Activated CD4-positive, alpha-beta T cell treated with anti-CD3 and anti-CD28 coated beads, Interleukin-2, amount 10 ng/mL, durations not matched to agents 24 days and 14 days (primary cell): Measurements from ENCODE around the gene MSI2. TPM values are rescaled to one million over a fixed set of nuclear protein-coding genes. Genes with fewer than 3 reads are reported as not detected.
A peak's percentile ranks its signal among the peaks of the same experiment; 100 is the strongest.

ENCODE experiments used
- DNase-seq: peaks from one replicate; pipeline ENCODE4 v3.0.0; 2022
- H3K27ac Mint-ChIP-seq: one replicate; pipeline ENCODE4 v1.8.0; 2022; ENCODE audit warnings: mild to moderate bottlenecking, mixed read lengths
- H3K27me3 Mint-ChIP-seq: one replicate; pipeline ENCODE4 v1.8.0; 2022; ENCODE audit warnings: mixed read lengths
- H3K36me3 Mint-ChIP-seq: one replicate; pipeline ENCODE4 v1.8.0; 2022; ENCODE audit warnings: low read depth, mild to moderate bottlenecking, mixed read lengths
- H3K4me1 Mint-ChIP-seq: one replicate; pipeline ENCODE4 v1.8.0; 2021; ENCODE audit warnings: mixed read lengths
- H3K4me3 Mint-ChIP-seq: one replicate; pipeline ENCODE4 v1.8.0; 2022; ENCODE audit warnings: mild to moderate bottlenecking, moderate library complexity, mixed read lengths
- H3K9me3 Mint-ChIP-seq: one replicate; pipeline ENCODE4 v1.8.0; 2021; ENCODE audit warnings: mixed read lengths
- intact Hi-C: fragments of 100-400 bp; cut with micrococcal nuclease; formaldehyde crosslinking; loops from one replicate; pipeline ENCODE4 v1.15.1; 2023
- total RNA-seq: library from RNA; stranded (reverse); gene quantifications from 2 replicates; pipeline ENCODE4 v1.2.3, GENCODE V29; 2022

Gene MSI2
- total RNA-seq, 1 donor from 2014 or later: 172 TPM

- H3K27me3 Mint-ChIP-seq: no peaks in the 10 kb centered on the region
- H3K36me3 Mint-ChIP-seq: peaks cover 64% of the 10 kb centered on the region
- peak overlapping the region; percentile 69 for H3K4me3 Mint-ChIP-seq
- peaks cover 90% of the 10 kb centered on the region for H3K4me1 Mint-ChIP-seq
- intact Hi-C loops: loop anchor here (5.0 kb wide), 1 partner anchor 180 kb away; no protein-coding TSS in a partner anchor
- DNase-seq: no peak
- H3K9me3 Mint-ChIP-seq: no peaks in the 10 kb centered on the region
- H3K27ac Mint-ChIP-seq: peak overlapping the region; percentile 80
Measured at GRCh38 chr17:57282296-57282695, 26.0 kb downstream of the MSI2 start.

- Mint-ChIP-seq H3K9me3 (no peaks in the 10 kb centered on the region), H3K27me3 (no peaks in the 10 kb centered on the region), H3K4me1 (peaks cover 88% of the 10 kb centered on the region), H3K27ac (peak overlapping the region; percentile 91), H3K36me3 (peaks cover 56% of the 10 kb centered on the region), H3K4me3 (peak overlapping the region; percentile 29)
- DNase-seq: no peak
- intact Hi-C loops: loop anchor here (5.0 kb wide), 1 partner anchor 179 kb away; no protein-coding TSS in a partner anchor
Measured at GRCh38 chr17:57283203-57283971, 27.1 kb downstream of the MSI2 start.

GRCh38 chr17:57284583-57284982 is 28.3 kb downstream of the MSI2 start:
- H3K27ac Mint-ChIP-seq: peak overlapping the region; percentile 91
- intact Hi-C loops: loop anchor here (5.0 kb wide), 1 partner anchor 178 kb away; no protein-coding TSS in a partner anchor
- peaks cover 83% of the 10 kb centered on the region for H3K4me1 Mint-ChIP-seq
- peak overlapping the region; percentile 76 for H3K4me3 Mint-ChIP-seq
- peaks cover 50% of the 10 kb centered on the region for H3K36me3 Mint-ChIP-seq
- no peaks in the 10 kb centered on the region for H3K27me3 Mint-ChIP-seq
- peak; percentile 81 for DNase-seq
- no peaks in the 10 kb centered on the region for H3K9me3 Mint-ChIP-seq

GRCh38 chr17:57284984-57285646 is 28.8 kb downstream of the MSI2 start:
- Mint-ChIP-seq H3K4me3 (peak overlapping the region; percentile 76), H3K36me3 (peaks cover 49% of the 10 kb centered on the region), H3K9me3 (no peaks in the 10 kb centered on the region), H3K27me3 (no peaks in the 10 kb centered on the region), H3K4me1 (peaks cover 82% of the 10 kb centered on the region), H3K27ac (peak overlapping the region; percentile 91)
- intact Hi-C loops: loop anchor here (1.0 to 5.0 kb wide), 3 partner anchors 28 to 177 kb away; no protein-coding TSS in a partner anchor
- peak; percentile 90 for DNase-seq

- H3K9me3 Mint-ChIP-seq: no peaks in the 10 kb centered on the region
- no peak for DNase-seq
- intact Hi-C loops: loop anchor here (1.0 kb wide), 2 partner anchors 28 to 156 kb away; no protein-coding TSS in a partner anchor
- peak overlapping the region; percentile 76 for H3K4me3 Mint-ChIP-seq
- H3K27me3 Mint-ChIP-seq: no peaks in the 10 kb centered on the region
- peaks cover 79% of the 10 kb centered on the region for H3K4me1 Mint-ChIP-seq
- H3K36me3 Mint-ChIP-seq: peaks cover 47% of the 10 kb centered on the region
- H3K27ac Mint-ChIP-seq: peak overlapping the region; percentile 91
Measured at GRCh38 chr17:57285701-57286100, 29.4 kb downstream of the MSI2 start.

- Mint-ChIP-seq H3K4me3 (peak overlapping the region; percentile 76), H3K27ac (peak overlapping the region; percentile 91), H3K27me3 (no peaks in the 10 kb centered on the region), H3K9me3 (no peaks in the 10 kb centered on the region), H3K36me3 (peaks cover 44% of the 10 kb centered on the region), H3K4me1 (peaks cover 75% of the 10 kb centered on the region)
- no peak for DNase-seq
- intact Hi-C loops: no loop called here
Measured at GRCh38 chr17:57286399-57287105, 30.2 kb downstream of the MSI2 start.

- intact Hi-C loops: no loop called here
Measured at GRCh38 chr17:57288040-57288772, 31.9 kb downstream of the MSI2 start.

GRCh38 chr17:57288773-57289121 is 32.4 kb downstream of the MSI2 start:
- Mint-ChIP-seq H3K4me3 (no peak overlapping the region), H3K4me1 (peaks cover 57% of the 10 kb centered on the region), H3K9me3 (no peaks in the 10 kb centered on the region), H3K27ac (peak overlapping the region; percentile 1), H3K36me3 (peaks cover 38% of the 10 kb centered on the region), H3K27me3 (no peaks in the 10 kb centered on the region)
- DNase-seq: no peak
- intact Hi-C loops: no loop called here

More at GRCh38 chr17:57288040-57288772, 31.9 kb downstream of the MSI2 start:
- H3K4me1 Mint-ChIP-seq: peaks cover 62% of the 10 kb centered on the region
- no peaks in the 10 kb centered on the region for H3K27me3 Mint-ChIP-seq
- peak overlapping the region; percentile 14 for H3K27ac Mint-ChIP-seq
- no peak overlapping the region for H3K4me3 Mint-ChIP-seq
- DNase-seq: no peak
- H3K36me3 Mint-ChIP-seq: peaks cover 43% of the 10 kb centered on the region
- no peaks in the 10 kb centered on the region for H3K9me3 Mint-ChIP-seq

- H3K27ac Mint-ChIP-seq: no peak overlapping the region
- H3K9me3 Mint-ChIP-seq: no peaks in the 10 kb centered on the region
- H3K4me1 Mint-ChIP-seq: peaks cover 58% of the 10 kb centered on the region
- DNase-seq: no peak
- peaks cover 42% of the 10 kb centered on the region for H3K36me3 Mint-ChIP-seq
- H3K4me3 Mint-ChIP-seq: no peak overlapping the region
- H3K27me3 Mint-ChIP-seq: no peaks in the 10 kb centered on the region
- intact Hi-C loops: no loop called here
Measured at GRCh38 chr17:57289130-57289529, 32.8 kb downstream of the MSI2 start.

GRCh38 chr17:57289613-57290012 is 33.3 kb downstream of the MSI2 start:
- no peaks in the 10 kb centered on the region for H3K27me3 Mint-ChIP-seq
- H3K9me3 Mint-ChIP-seq: no peaks in the 10 kb centered on the region
- no peak overlapping the region for H3K27ac Mint-ChIP-seq
- H3K4me3 Mint-ChIP-seq: no peak overlapping the region
- peaks cover 58% of the 10 kb centered on the region for H3K4me1 Mint-ChIP-seq
- DNase-seq: no peak
- H3K36me3 Mint-ChIP-seq: peaks cover 42% of the 10 kb centered on the region
- intact Hi-C loops: no loop called here

GRCh38 chr17:57290981-57291380 is 34.7 kb downstream of the MSI2 start:
- intact Hi-C loops: no loop called here
- no peak overlapping the region for H3K4me3 Mint-ChIP-seq
- H3K27ac Mint-ChIP-seq: no peak overlapping the region
- no peaks in the 10 kb centered on the region for H3K9me3 Mint-ChIP-seq
- H3K36me3 Mint-ChIP-seq: peaks cover 51% of the 10 kb centered on the region
- DNase-seq: no peak
- H3K4me1 Mint-ChIP-seq: peaks cover 56% of the 10 kb centered on the region
- no peaks in the 10 kb centered on the region for H3K27me3 Mint-ChIP-seq

- intact Hi-C loops: no loop called here
- DNase-seq: no peak
- Mint-ChIP-seq H3K4me3 (no peak overlapping the region), H3K36me3 (peaks cover 52% of the 10 kb centered on the region), H3K9me3 (no peaks in the 10 kb centered on the region), H3K27ac (peak overlapping the region; percentile 4), H3K4me1 (peaks cover 49% of the 10 kb centered on the region), H3K27me3 (no peaks in the 10 kb centered on the region)
Measured at GRCh38 chr17:57292091-57292490, 35.8 kb downstream of the MSI2 start.

- H3K4me1 Mint-ChIP-seq: peaks cover 39% of the 10 kb centered on the region
- DNase-seq: no peak
- no peaks in the 10 kb centered on the region for H3K27me3 Mint-ChIP-seq
- H3K4me3 Mint-ChIP-seq: no peak overlapping the region
- H3K36me3 Mint-ChIP-seq: peaks cover 58% of the 10 kb centered on the region
- H3K27ac Mint-ChIP-seq: no peak overlapping the region
- H3K9me3 Mint-ChIP-seq: peaks cover 5% of the 10 kb centered on the region
- intact Hi-C loops: no loop called here
Measured at GRCh38 chr17:57293077-57293476, 36.8 kb downstream of the MSI2 start.
